Osteocyte (in vitro differentiated cells): Measurements from ENCODE around the gene SEMA3F. TPM values are rescaled to one million over a fixed set of nuclear protein-coding genes. Genes with fewer than 3 reads are reported as not detected.

Experiments used
- DNase-seq: peaks from one replicate; pipeline ENCODE4 v3.0.0; 2021; ENCODE audit warnings: mixed read lengths; ENCODE audit not compliant: unreplicated experiment; ENCODE audit errors: extremely low spot score
- H3K27ac Mint-ChIP-seq: one replicate; pipeline ENCODE4 v1.8.0; 2021; ENCODE audit warnings: mild to moderate bottlenecking, mixed read lengths; ENCODE audit not compliant: unreplicated experiment
- H3K27me3 Mint-ChIP-seq: one replicate; pipeline ENCODE4 v1.8.0; 2021; ENCODE audit warnings: mixed read lengths; ENCODE audit not compliant: unreplicated experiment
- H3K36me3 Mint-ChIP-seq: one replicate; pipeline ENCODE4 v1.8.0; 2021; ENCODE audit warnings: mixed read lengths; ENCODE audit not compliant: unreplicated experiment
- H3K4me1 Mint-ChIP-seq: one replicate; pipeline ENCODE4 v1.8.0; 2021; ENCODE audit warnings: mixed read lengths; ENCODE audit not compliant: unreplicated experiment
- H3K4me3 Mint-ChIP-seq: one replicate; pipeline ENCODE4 v1.8.0; 2021; ENCODE audit warnings: mild to moderate bottlenecking, moderate library complexity, mixed read lengths; ENCODE audit not compliant: unreplicated experiment
- H3K9me3 Mint-ChIP-seq: one replicate; pipeline ENCODE4 v1.8.0; 2021; ENCODE audit warnings: mixed read lengths; ENCODE audit not compliant: unreplicated experiment
- total RNA-seq: library from RNA; stranded (reverse); gene quantifications from 2 replicates; pipeline ENCODE4 v1.2.1, GENCODE V29; 2021
- TF ChIP-seq, protein P1 (sequence below): fragments of 200-600 bp; sonication (generic); IDR thresholded peaks from 2 replicates; pipeline ENCODE4 v1.5.0; 2021; ENCODE audit warnings: antibody characterized with exemption, mild to moderate bottlenecking, moderate library complexity

The SEMA3F gene
- total RNA-seq, 1 donor from 2014 or later: 11.8 TPM

DNA sequence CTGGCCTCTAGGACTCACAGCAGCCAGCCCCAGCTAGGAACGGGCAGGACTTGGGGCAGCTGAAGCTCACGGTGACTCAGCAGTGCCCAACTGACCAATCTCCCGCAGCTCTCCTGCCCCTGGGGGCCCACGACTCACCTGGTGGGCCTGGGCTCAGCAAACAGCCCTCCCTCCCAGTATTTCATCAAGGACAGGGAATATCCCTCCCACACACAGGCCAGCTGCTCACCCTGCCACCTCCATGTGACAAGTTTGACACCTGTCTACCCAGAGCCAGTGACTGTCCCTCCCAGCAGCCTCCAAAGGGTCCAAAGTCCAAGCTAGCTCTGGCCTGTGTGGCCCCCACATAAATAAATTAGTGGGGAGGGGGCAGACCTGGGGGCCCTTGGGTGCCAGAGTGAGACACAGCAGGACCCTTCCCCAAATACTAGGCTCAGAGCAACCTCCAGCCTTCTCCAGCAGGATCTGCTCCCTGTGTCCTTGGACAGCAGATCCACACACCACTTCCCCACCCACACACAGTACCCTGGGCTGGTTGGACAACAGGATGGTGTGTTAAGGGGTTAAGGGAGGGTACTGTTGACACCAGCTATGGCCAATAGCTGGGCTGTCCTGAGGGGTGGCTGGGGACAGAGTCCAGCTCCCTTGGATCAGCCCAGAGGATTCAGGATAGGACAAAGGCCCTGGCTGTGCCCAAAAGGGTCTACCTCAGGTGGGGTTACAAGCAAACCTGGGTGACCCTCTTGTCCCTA, 40.6 kb downstream of the SEMA3F start:
- DNase-seq: no peak
- Mint-ChIP-seq H3K4me3 (no peak overlapping the region), H3K4me1 (no peaks in the 10 kb centered on the region), H3K27me3 (peaks cover 26% of the 10 kb centered on the region), H3K9me3 (no peaks in the 10 kb centered on the region), H3K36me3 (no peaks in the 10 kb centered on the region), H3K27ac (no peak overlapping the region)
- TF ChIP-seq, protein P1, sequence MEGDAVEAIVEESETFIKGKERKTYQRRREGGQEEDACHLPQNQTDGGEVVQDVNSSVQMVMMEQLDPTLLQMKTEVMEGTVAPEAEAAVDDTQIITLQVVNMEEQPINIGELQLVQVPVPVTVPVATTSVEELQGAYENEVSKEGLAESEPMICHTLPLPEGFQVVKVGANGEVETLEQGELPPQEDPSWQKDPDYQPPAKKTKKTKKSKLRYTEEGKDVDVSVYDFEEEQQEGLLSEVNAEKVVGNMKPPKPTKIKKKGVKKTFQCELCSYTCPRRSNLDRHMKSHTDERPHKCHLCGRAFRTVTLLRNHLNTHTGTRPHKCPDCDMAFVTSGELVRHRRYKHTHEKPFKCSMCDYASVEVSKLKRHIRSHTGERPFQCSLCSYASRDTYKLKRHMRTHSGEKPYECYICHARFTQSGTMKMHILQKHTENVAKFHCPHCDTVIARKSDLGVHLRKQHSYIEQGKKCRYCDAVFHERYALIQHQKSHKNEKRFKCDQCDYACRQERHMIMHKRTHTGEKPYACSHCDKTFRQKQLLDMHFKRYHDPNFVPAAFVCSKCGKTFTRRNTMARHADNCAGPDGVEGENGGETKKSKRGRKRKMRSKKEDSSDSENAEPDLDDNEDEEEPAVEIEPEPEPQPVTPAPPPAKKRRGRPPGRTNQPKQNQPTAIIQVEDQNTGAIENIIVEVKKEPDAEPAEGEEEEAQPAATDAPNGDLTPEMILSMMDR: no peak

DNA sequence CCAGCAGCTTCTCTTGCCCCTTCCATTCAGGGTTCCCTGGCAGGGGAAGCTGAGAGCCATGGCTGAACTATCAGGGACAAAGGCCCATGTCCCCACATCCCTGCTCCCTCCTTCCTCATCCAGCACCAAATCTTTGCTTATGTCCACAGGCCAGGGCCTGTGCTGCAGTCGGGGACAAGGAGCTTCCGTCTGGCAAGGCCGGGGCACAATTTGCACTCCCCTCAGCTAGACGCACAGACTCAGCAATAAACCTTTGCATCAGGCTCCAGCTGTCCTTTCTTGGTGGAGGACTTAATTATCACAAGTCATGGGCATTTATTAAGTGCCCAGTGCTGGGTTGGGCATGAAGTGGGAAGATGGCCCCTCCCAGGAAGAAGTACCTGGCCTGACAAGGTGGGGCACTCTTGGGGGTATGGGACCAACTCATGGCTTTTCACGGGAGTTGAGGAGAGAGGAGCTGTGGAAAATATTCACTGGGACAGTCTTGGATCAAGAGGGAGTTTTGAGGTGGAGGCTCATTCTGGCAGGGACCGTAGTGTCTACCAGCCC, 41.2 kb downstream of the SEMA3F start:
- DNase-seq: no peak
- Mint-ChIP-seq H3K4me1 (no peaks in the 10 kb centered on the region), H3K27me3 (peaks cover 32% of the 10 kb centered on the region)

DNA sequence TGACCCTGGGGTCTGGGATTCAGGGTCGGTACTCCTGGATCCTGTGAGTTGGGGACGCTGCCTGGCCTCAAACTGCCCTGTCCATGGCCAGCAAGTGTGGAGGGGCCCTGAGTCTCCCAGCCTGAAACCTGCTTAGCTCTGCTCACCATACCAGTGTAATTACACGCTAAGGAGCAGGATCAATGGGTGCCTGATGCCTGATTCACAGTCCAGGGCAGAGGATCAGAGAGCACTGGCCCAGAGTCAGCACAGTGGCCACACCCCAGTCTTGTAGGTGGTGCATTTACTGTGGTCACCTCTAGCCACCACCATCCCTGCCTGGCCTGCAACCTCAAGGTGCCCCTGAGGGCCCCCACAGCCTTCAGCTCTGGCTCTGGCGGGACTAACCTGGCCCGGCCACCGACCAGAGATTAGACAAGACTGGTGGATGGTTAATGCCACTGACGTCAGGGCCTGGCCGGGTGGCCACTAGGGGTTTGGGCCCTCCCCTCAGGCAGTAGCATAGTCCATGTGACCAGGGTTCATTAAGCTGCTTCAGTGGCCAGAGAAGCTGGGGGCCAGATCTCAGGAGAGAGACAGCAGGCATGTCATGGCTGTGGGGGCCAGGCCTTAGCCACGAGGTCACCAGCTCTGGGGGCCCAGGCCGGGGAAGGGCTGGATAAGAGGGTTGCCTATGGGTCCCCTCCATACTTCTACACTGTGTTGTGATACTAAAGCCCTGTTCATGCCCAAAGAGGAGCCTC, 46.6 kb downstream of the SEMA3F start:
- DNase-seq: no peak
- H3K27ac Mint-ChIP-seq: no peak overlapping the region
- H3K9me3 Mint-ChIP-seq: no peaks in the 10 kb centered on the region
- no peaks in the 10 kb centered on the region for H3K36me3 Mint-ChIP-seq
- TF ChIP-seq, protein P1: no peak
- H3K4me3 Mint-ChIP-seq: no peak overlapping the region
- H3K27me3 Mint-ChIP-seq: peaks cover 40% of the 10 kb centered on the region
- H3K4me1 Mint-ChIP-seq: peaks cover 22% of the 10 kb centered on the region

More for the DNA sequence above, 41.2 kb downstream of the SEMA3F start:
- H3K36me3 Mint-ChIP-seq: no peaks in the 10 kb centered on the region
- TF ChIP-seq, protein P1: no peak
- no peak overlapping the region for H3K27ac Mint-ChIP-seq
- H3K9me3 Mint-ChIP-seq: no peaks in the 10 kb centered on the region
- no peak overlapping the region for H3K4me3 Mint-ChIP-seq

DNA sequence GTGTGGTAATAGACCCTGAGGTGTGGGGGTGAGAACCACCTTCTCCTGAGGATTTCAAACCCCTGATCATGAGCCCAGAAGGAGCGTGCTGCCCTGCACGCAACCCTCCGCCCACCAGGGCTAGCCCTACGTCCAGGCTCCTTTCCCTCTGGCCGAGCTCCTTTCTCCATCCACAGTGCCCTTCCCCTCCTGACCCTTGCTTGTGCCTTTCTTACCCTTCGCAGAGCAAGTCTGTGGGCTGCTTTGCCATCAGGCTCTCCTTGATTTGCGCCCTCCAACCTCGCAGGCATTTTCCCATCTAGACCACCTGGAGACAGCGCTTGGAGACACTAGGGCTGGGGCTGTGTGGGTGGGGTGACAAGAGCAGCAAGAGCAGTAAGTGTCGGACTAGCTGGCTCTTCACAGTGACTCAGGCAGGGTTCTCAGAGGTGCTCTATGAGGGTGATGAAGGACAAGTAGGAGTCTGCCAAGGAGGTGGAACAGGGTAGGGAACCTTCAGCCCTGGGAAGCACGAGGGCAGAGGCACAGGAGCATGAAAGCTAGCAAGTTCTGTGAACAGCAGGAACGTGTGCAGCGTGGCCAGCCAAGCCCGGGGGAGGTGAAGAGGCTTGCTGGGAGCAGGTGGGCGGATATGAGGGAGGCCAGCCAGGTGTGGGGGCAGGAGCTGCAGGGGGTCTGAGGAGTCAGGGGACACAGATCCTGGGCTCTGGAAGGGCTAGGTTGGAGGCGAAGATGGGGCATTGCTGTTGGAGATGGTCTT, 47.4 kb downstream of the SEMA3F start:
- Mint-ChIP-seq H3K36me3 (no peaks in the 10 kb centered on the region), H3K9me3 (no peaks in the 10 kb centered on the region), H3K4me3 (no peak overlapping the region), H3K4me1 (peaks cover 24% of the 10 kb centered on the region), H3K27me3 (peaks cover 37% of the 10 kb centered on the region), H3K27ac (no peak overlapping the region)
- TF ChIP-seq, protein P1: no peak
- no peak for DNase-seq
